H1 (cell line): Measurements from ENCODE around the gene GPR161. TPM values are rescaled to one million over a fixed set of nuclear protein-coding genes. Genes with fewer than 3 reads are reported as not detected.

ENCODE experiments used
- CTCF ChIA-PET: fragments of 300-600 bp; sonication (Branson Sonifier 250); formaldehyde crosslinking; loops from one replicate; lab custom pipeline; 2021; ENCODE audit not compliant: partially characterized antibody; lab: Charles Lee
- POLR2A ChIA-PET: fragments of 300-600 bp; sonication (Branson Sonifier 250); formaldehyde crosslinking; loops from one replicate; lab custom pipeline; 2021; ENCODE audit warnings: inconsistent platforms; ENCODE audit not compliant: partially characterized antibody; lab: Charles Lee
- DNase-seq, 2 experiments: peaks; one replicate each; pipeline versions ENCODE4 v3.0.0 to v3.0.0-alpha.2; 2010 to 2022; ENCODE audit warnings: low spot score in 2 of 2, low read depth in 1 of 2, mixed read lengths in 1 of 2
- FAIRE-seq: peaks from 2 replicates; lab custom pipeline; 2011; peaks lifted over from hg19 to GRCh38; lab: Jason Lieb, UNC
- H2AFZ ChIP-seq: 2 replicates; pipeline ENCODE4 v1.8.1; 2012; ENCODE audit warnings: low read length, inconsistent platforms
- H2AK5ac ChIP-seq: 2 replicates; pipeline ENCODE4 v1.6.1; 2013; ENCODE audit warnings: low read depth, low read length
- H2BK120ac ChIP-seq: replicated peaks from 2 replicates; pipeline ENCODE3; 2013; ENCODE audit warnings: low read depth, low read length, inconsistent platforms
- H2BK12ac ChIP-seq: 2 replicates; pipeline ENCODE4 v1.6.1; 2013; ENCODE audit warnings: low read depth, low read length
- H2BK15ac ChIP-seq: 2 replicates; pipeline ENCODE4 v1.6.1; 2013; ENCODE audit warnings: low read length
- H2BK20ac ChIP-seq: 2 replicates; pipeline ENCODE4 v1.6.1; 2013; ENCODE audit warnings: low read length
- H2BK5ac ChIP-seq: 2 replicates; pipeline ENCODE4 v1.6.1; 2013; ENCODE audit warnings: low read depth, low read length
- H3K14ac ChIP-seq: 2 replicates; pipeline ENCODE4 v1.6.1; 2013; ENCODE audit warnings: inconsistent platforms; ENCODE audit not compliant: insufficient read length
- H3K18ac ChIP-seq: 2 replicates; pipeline ENCODE4 v1.6.1; 2013; ENCODE audit warnings: low read length; ENCODE audit errors: extremely low read depth
- H3K23ac ChIP-seq: 2 replicates; pipeline ENCODE4 v1.6.1; 2013; ENCODE audit warnings: inconsistent platforms; ENCODE audit not compliant: insufficient read length
- H3K23me2 ChIP-seq: 2 replicates; pipeline ENCODE4 v1.6.1; 2013; ENCODE audit warnings: low read depth, low read length
- H3K27ac ChIP-seq: 2 replicates; pipeline ENCODE4 v1.6.1; 2011; ENCODE audit warnings: low read depth, low read length, inconsistent platforms
- H3K27me3 ChIP-seq, 4 experiments: replicated peaks in 1 of 4; 1 replicate in 1 of 4; 2 replicates in 3 of 4; pipeline versions ENCODE4 v1.6.1 to v1.8.1; 2011 to 2013; ENCODE audit warnings: low read length in 3 of 4, mild to moderate bottlenecking in 3 of 4, inconsistent platforms in 2 of 4, mixed read lengths in 2 of 4, moderate library complexity in 1 of 4; ENCODE audit not compliant: control insufficient read depth in 3 of 4, insufficient read depth in 3 of 4; ENCODE audit errors: extremely low read depth in 1 of 4
- H3K36me3 ChIP-seq, 4 experiments: 2 replicates each; pipeline versions ENCODE4 v1.6.1 to v1.8.1; 2011 to 2013; ENCODE audit warnings: mild to moderate bottlenecking in 4 of 4, low read length in 3 of 4, moderate library complexity in 2 of 4, control low read depth in 1 of 4, inconsistent platforms in 1 of 4; ENCODE audit not compliant: insufficient read depth in 4 of 4, control insufficient read depth in 2 of 4
- H3K4ac ChIP-seq: replicated peaks from 2 replicates; pipeline ENCODE3; 2013; ENCODE audit warnings: low read length, low read depth, mixed read lengths, inconsistent platforms; ENCODE audit not compliant: insufficient read length
- H3K4me1 ChIP-seq, 4 experiments: replicated peaks in 1 of 4; 1 replicate in 1 of 4; 2 replicates in 3 of 4; pipeline versions ENCODE4 v1.6.1 to v1.8.1; 2011 to 2013; ENCODE audit warnings: low read length in 3 of 4, inconsistent platforms in 2 of 4, mixed read lengths in 1 of 4; ENCODE audit not compliant: insufficient read depth in 4 of 4, control insufficient read depth in 3 of 4
- H3K4me2 ChIP-seq, 2 experiments: 2 replicates each; pipeline versions ENCODE4 v1.6.1 to v1.8.1; 2011 to 2013; ENCODE audit warnings: low read depth in 2 of 2, low read length in 2 of 2, control low read depth in 1 of 2, inconsistent platforms in 1 of 2, mild to moderate bottlenecking in 1 of 2; ENCODE audit not compliant: insufficient read depth in 1 of 2
- H3K4me3 ChIP-seq, 4 experiments: fragments of 200-600, 300-600 bp in 1 of 4; sonication (generic), shearing (Covaris generic), sonication (Bioruptor Twin) in 1 of 4; 2 replicates each; pipeline versions ENCODE4 v1.5.1 to v1.8.1; 2011 to 2016; ENCODE audit warnings: low read length in 4 of 4, low read depth in 3 of 4, control low read depth in 2 of 4, inconsistent platforms in 2 of 4, mild to moderate bottlenecking in 2 of 4, mixed read lengths in 1 of 4, moderate library complexity in 1 of 4; ENCODE audit not compliant: insufficient read depth in 2 of 4; ENCODE audit errors: extremely low read depth in 1 of 4
- H3K56ac ChIP-seq: replicated peaks from 2 replicates; pipeline ENCODE3; 2013; ENCODE audit warnings: low read depth, mild to moderate bottlenecking, mixed read lengths, low read length, inconsistent platforms; ENCODE audit not compliant: insufficient read length
- H3K79me1 ChIP-seq: 2 replicates; pipeline ENCODE4 v1.6.1; 2013; ENCODE audit warnings: low read depth, low read length, control low read depth
- H3K79me2 ChIP-seq, 2 experiments: 2 replicates each; pipeline versions ENCODE4 v1.6.1 to v1.8.1; 2012 to 2013; ENCODE audit warnings: low read length in 2 of 2, mild to moderate bottlenecking in 2 of 2, inconsistent platforms in 1 of 2; ENCODE audit not compliant: insufficient read depth in 2 of 2, control insufficient read depth in 1 of 2
- H3K9ac ChIP-seq, 4 experiments: replicated peaks in 1 of 4; 1 replicate in 1 of 4; 2 replicates in 3 of 4; pipeline versions ENCODE4 v1.6.1 to v1.8.1; 2011 to 2013; ENCODE audit warnings: low read depth in 3 of 4, low read length in 3 of 4, control low read depth in 2 of 4, mild to moderate bottlenecking in 2 of 4, moderate library complexity in 2 of 4, inconsistent platforms in 1 of 4; ENCODE audit errors: extremely low read depth in 1 of 4
- H3K9me3 ChIP-seq, 2 experiments: 2 replicates each; pipeline versions ENCODE4 v1.6.1 to v1.8.1; 2012 to 2013; ENCODE audit warnings: mild to moderate bottlenecking in 2 of 2, moderate library complexity in 2 of 2, control low read depth in 1 of 2, inconsistent platforms in 1 of 2, low read depth in 1 of 2, low read length in 1 of 2, mixed read lengths in 1 of 2; ENCODE audit not compliant: insufficient read depth in 2 of 2
- H4K20me1 ChIP-seq, 2 experiments: replicated peaks in 1 of 2; 2 replicates each; pipeline versions ENCODE3 to v1.8.1; 2011 to 2013; ENCODE audit warnings: inconsistent platforms in 2 of 2, low read length in 2 of 2, mild to moderate bottlenecking in 1 of 2; ENCODE audit not compliant: insufficient read depth in 2 of 2, control insufficient read depth in 1 of 2
- H4K5ac ChIP-seq: 2 replicates; pipeline ENCODE4 v1.6.1; 2013; ENCODE audit warnings: low read length, low read depth, mixed read lengths, inconsistent platforms; ENCODE audit not compliant: insufficient read length
- H4K8ac ChIP-seq: 2 replicates; pipeline ENCODE4 v1.8.0; 2013; ENCODE audit warnings: mild to moderate bottlenecking, moderate library complexity, low read length, inconsistent platforms; ENCODE audit not compliant: insufficient read depth; ENCODE audit errors: extremely low read depth
- H4K91ac ChIP-seq: replicated peaks from 2 replicates; pipeline ENCODE3; 2013; ENCODE audit warnings: low read length, mixed read lengths, inconsistent platforms; ENCODE audit not compliant: insufficient read length
- CTCF ChIP-seq, 3 experiments: IDR thresholded peaks; 1 replicate in 2 of 3; 2 replicates in 1 of 3; pipeline versions ENCODE4 v1.5.1 to v1.6.1; 2011; ENCODE audit warnings: low read length in 3 of 3, mild to moderate bottlenecking in 3 of 3, inconsistent platforms in 2 of 3, low read depth in 1 of 3, moderate library complexity in 1 of 3; ENCODE audit not compliant: insufficient read depth in 1 of 3; ENCODE audit errors: control extremely low read depth in 1 of 3
- GABPA ChIP-seq: IDR thresholded peaks from 2 replicates; pipeline ENCODE4 v1.6.1; 2011; ENCODE audit warnings: mild to moderate bottlenecking, low read length, moderate library complexity, borderline replicate concordance; ENCODE audit not compliant: insufficient read depth
- WGBS, 2 experiments: shearing (Covaris generic) in 1 of 2; methylation state at CpG; one replicate each; pipeline versions ENCODE4 v1.1.6 to v1.1.7; 2013 to 2015; ENCODE audit warnings: low lambda C conversion rate in 2 of 2, mixed read lengths in 2 of 2, inconsistent platforms in 1 of 2, low coverage in 1 of 2, missing lambda C conversion rate in 1 of 2; ENCODE audit not compliant: insufficient replicate concordance in 2 of 2, insufficient coverage in 1 of 2, insufficient read length in 1 of 2; ENCODE audit errors: extremely low coverage in 1 of 2, missing lambda C conversion rate in 1 of 2; 5-methylcytosine and 5-hydroxymethylcytosine counted together
- polyA plus RNA-seq, 7 experiments: library from polyadenylated mRNA; depleted of rRNA in 3 of 7; stranded (reverse) in 5 of 7; unstranded in 2 of 7; fragments of >200 nt in 5 of 7; fragments of 200-250 nt in 2 of 7; gene quantifications; 1 replicate in 5 of 7; 2 replicates in 1 of 7; 4 replicates in 1 of 7; pipeline versions ENCODE4 v1.2.1 to v1.2.3, GENCODE V29; 2011 to 2013; ENCODE audit warnings: missing spikeins in 2 of 7, mixed read lengths in 2 of 7
- total RNA-seq: library from RNA; stranded (reverse); fragmentation: NEBNext Ultra II Directional; extraction: Animal tissue kit (Norgen Biotek cat#: 25700); gene quantifications from 2 replicates; pipeline ENCODE4 v1.2.1, GENCODE V29; 2021

GPR161 gene
- total and polyA plus RNA-seq, 2 of the 8 experiments (the other 6 are each of a cell fraction or from before 2014, with no cell fraction given): 13.7 to 16.8 TPM

DNA sequence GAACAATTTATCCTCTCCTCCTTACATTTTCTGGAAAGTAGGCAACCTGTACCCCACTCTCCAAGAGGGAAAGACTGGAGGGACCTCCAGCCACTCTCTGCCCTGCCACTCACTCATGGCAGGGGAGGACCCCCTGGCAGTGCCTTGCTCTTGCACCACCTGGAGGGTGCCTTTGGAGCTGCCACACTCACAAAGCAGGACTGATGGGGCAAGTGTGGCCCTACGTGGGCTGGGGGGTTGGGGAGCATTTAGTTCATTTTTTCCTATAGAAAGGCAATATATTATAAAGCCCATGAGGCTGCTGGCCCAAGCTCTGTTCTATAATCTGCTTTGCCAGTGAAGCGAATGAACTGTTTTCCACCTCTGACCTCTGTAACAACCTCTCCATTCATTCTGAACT, 50.3 kb downstream of the GPR161 start:
- Histone ChIP-seq H2AFZ (no peak overlapping the region), H2BK5ac (no peak overlapping the region), H3K79me1 (no peaks in the 10 kb centered on the region), H3K9ac (no peak overlapping the region), H2BK120ac (no peak overlapping the region), H3K18ac (no peak overlapping the region), H3K23ac (no peak overlapping the region), H3K9me3 (no peaks in the 10 kb centered on the region), H3K4me3 (no peak overlapping the region), H2BK12ac (no peak overlapping the region), H4K91ac (no peak overlapping the region), H4K5ac (no peak overlapping the region), H2BK15ac (no peak overlapping the region), H2AK5ac (no peak overlapping the region), H3K4me1 (0 out of 7 replicates have a peak, but pooled peaks cover 0 to 2% (median 0%) of the 10 kb centered on the region in 4 experiments), H3K79me2 (no peaks in the 10 kb centered on the region), H3K56ac (no peak overlapping the region), H4K20me1 (peaks cover 0 to 1% of the 10 kb centered on the region in 2 experiments), H3K27me3 (no peaks in the 10 kb centered on the region), H3K27ac (no peak overlapping the region), H3K23me2 (no peaks in the 10 kb centered on the region), H3K4me2 (no peak overlapping the region), H3K36me3 (peaks cover 0 to 2% (median 0%) of the 10 kb centered on the region in 4 experiments; a peak in 1 of 8 replicates), H3K14ac (no peak overlapping the region), H3K4ac (no peak overlapping the region), H2BK20ac (no peak overlapping the region), H4K8ac (no peak overlapping the region)
- whole genome bisulfite sequencing, 2 experiments: 83% methylated on average over 2 of the region's 2 CpGs; no CpG with 5 or more reads in 1 of the 2 experiments
- DNase-seq (no peak), FAIRE-seq (no peak)
- ChIA-PET CTCF (interaction anchor here (1.0 to 8.0 kb wide), 9 partner anchors 7 to 256 kb away, joined by 3 to 76 read pairs (median 5); no protein-coding TSS in a partner anchor), POLR2A (no interaction called here)
- TF ChIP-seq GABPA (no peak), CTCF (IDR thresholded peaks at IDR 0.05; ENCODE audit: control extremely low read depth in 1 of 3, insufficient read depth in 1 of 3, low read depth in 1 of 3, low read length in 3 of 3) (peak in 1 of 3 experiments; percentile 9; a peak in 1 of 4 replicates)
